SH-SY5Y (cell line): ENCODE results near the gene CEACAM3.

Experiments
- GATA2 ChIP-seq: IDR thresholded peaks from 2 replicates; pipeline ENCODE4 v1.6.1; 2011; ENCODE audit warnings: mild to moderate bottlenecking, low read depth, low read length
- GATA3 ChIP-seq: IDR thresholded peaks from 2 replicates; pipeline ENCODE4 v1.6.1; 2011; ENCODE audit warnings: low read depth, mild to moderate bottlenecking, low read length, moderate library complexity

- TF ChIP-seq GATA2 (no peak), GATA3 (no peak)
Observed at GRCh38 chr19:41793414-41793727, 3.0 kb upstream of the CEACAM3 start.
